Stomach (tissue), 9 donors: Measurements from ENCODE around the gene QRICH2. TPM values are rescaled to one million over a fixed set of nuclear protein-coding genes. Genes with fewer than 3 reads are reported as not detected.

Experiments
- DNase-seq, 2 donors: peaks; one replicate each; pipeline versions ENCODE4 v3.0.0 to v3.0.0-alpha.2; 2013 to 2019
- H3K27ac ChIP-seq, 5 donors: fragments of 200-600 bp in 4 of 5; sonication (generic) in 4 of 5; one replicate each; pipeline ENCODE4 v1.5.1; 2013 to 2019; ENCODE audit warnings: mild to moderate bottlenecking in 1 of 5, moderate library complexity in 1 of 5
- H3K27me3 ChIP-seq, 3 donors: fragments of 200-600 bp; sonication (generic); one replicate each; pipeline ENCODE4 v1.5.1; 2017 to 2019; ENCODE audit warnings: mixed run types in 1 of 3
- H3K36me3 ChIP-seq, 4 donors: fragments of 200-600 bp; sonication (generic); 1 replicate in 3 of 4; 2 replicates in 1 of 4; pipeline ENCODE4 v1.5.1; 2016 to 2019
- H3K4me1 ChIP-seq, 4 donors: fragments of 200-600 bp; sonication (generic); one replicate each; pipeline ENCODE4 v1.5.1; 2016 to 2019
- H3K4me3 ChIP-seq, 4 donors: fragments of 200-600 bp; sonication (generic) in 3 of 4; one replicate each; pipeline ENCODE4 v1.5.1; 2016 to 2019; ENCODE audit warnings: mild to moderate bottlenecking in 1 of 4
- H3K9me3 ChIP-seq, 4 donors: fragments of 200-600 bp; sonication (generic); one replicate each; pipeline ENCODE4 v1.5.1; 2016 to 2019
- EP300 ChIP-seq: sonication (generic); formaldehyde crosslinking; IDR thresholded peaks from one replicate; pipeline ENCODE4 v1.6.1; 2017; ENCODE audit warnings: antibody characterized with exemption
- POLR2A ChIP-seq, 4 donors: fragments of 450-650 bp; IDR thresholded peaks; one replicate each; pipeline ENCODE4 v1.6.1; 2016; ENCODE audit warnings: antibody characterized with exemption in 4 of 4, control low read depth in 2 of 4, mild to moderate bottlenecking in 1 of 4, moderate library complexity in 1 of 4
- POLR2AphosphoS5 ChIP-seq, 3 donors: sonication (generic); formaldehyde crosslinking; IDR thresholded peaks; one replicate each; pipeline ENCODE4 v1.6.1; 2016; ENCODE audit warnings: antibody characterized with exemption in 3 of 3
- WGBS, 5 donors: extraction: QIAGEN DNeasy Blood & Tissue Kit in 3 of 5; methylation state at CpG; one replicate each; pipeline versions ENCODE4 v1.1.5 to v1.1.7; 2013 to 2018; 5-methylcytosine and 5-hydroxymethylcytosine counted together
- intact Hi-C: fragments of 100-400 bp; cut with DNase I; formaldehyde crosslinking; loops from one replicate; pipeline ENCODE4 v1.15.1; 2023; ENCODE audit warnings: low total_unique reads
- polyA plus RNA-seq, 3 donors: library from polyadenylated mRNA; stranded (reverse); fragments of 200-250 nt; gene quantifications; one replicate each; pipeline ENCODE4 v1.2.3, GENCODE V29; 2013
- total RNA-seq, 5 donors: library from RNA; depleted of rRNA; stranded (reverse); fragments of >200 nt; gene quantifications; one replicate each; pipeline versions ENCODE4 v1.1.0 to v1.2.3, GENCODE V29; 2014 to 2016
- TF ChIP-seq, protein P1 (sequence below), 7 experiments: fragments of 450-650 bp in 4 of 7; fragments of 200-600 bp in 3 of 7; sonication (generic) in 3 of 7; IDR thresholded peaks; one replicate each; pipeline ENCODE4 v1.5.1; 2016 to 2019; ENCODE audit warnings: antibody characterized with exemption in 7 of 7, control low read depth in 2 of 7, mild to moderate bottlenecking in 1 of 7
- donor health status: healthy with polysubstance abuse.
- donor health status: Bipolar disorder and iron deficiency.
- donor health status: healthy.

Gene QRICH2
- total and polyA plus RNA-seq, 8 donors: 0.72 to 12.5 (median 3.9) TPM

DNA sequence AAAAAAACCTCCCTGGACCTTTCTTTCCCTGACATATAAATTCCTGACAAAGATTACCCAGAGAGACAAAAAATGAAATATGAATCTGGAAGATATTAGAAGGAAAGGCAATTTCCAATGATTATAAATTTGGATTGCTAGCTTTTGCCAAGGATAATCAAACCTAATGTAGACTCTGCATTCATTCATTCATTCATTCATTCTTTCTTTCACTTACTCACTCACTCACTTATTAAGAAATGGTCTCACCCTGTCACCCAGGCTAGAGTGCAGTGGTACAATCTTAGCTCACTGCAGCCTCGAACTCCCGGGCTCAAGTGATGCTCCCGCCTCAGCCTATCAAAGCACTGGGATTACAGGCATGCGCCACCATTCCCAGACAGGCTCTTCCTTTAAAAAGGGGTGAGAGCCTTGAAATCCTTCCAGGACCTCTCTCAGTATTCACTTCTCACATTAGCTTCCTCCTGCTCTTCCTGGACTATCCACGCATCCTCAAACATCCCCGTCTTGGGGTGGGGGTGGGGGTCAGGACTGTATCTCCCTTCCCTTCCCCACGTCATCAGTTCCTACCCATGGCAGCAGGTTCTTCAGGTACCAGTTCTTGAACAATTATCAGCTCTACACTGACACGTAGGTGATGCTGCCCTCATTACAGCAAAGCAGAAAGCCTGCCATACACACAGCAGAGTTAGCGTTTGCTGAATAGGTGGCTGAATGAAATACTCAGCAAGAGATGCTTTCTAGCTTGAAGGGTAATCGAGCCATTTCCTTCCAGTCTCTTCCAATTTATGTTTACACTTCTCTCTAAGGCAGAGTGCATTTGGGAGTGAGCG is 25.8 kb upstream of the QRICH2 start:
- 84 to 93% (median 86%) methylated on average over 11 of the region's 11 CpGs for WGBS, 5 donors
- DNase-seq: no peak
- H3K4me3 ChIP-seq: no peak overlapping the region
- no peaks in the 10 kb centered on the region for H3K27me3 ChIP-seq
- intact Hi-C loops: no loop called here
- no peaks in the 10 kb centered on the region for H3K9me3 ChIP-seq
- H3K36me3 ChIP-seq: peaks cover 11 to 38% (median 34%) of the 10 kb centered on the region in 4 donors
- no peak for TF ChIP-seq POLR2A (IDR thresholded peaks at IDR 0.05)
- no peak for TF ChIP-seq POLR2AphosphoS5 (IDR thresholded peaks at IDR 0.05)
- TF ChIP-seq, protein P1, sequence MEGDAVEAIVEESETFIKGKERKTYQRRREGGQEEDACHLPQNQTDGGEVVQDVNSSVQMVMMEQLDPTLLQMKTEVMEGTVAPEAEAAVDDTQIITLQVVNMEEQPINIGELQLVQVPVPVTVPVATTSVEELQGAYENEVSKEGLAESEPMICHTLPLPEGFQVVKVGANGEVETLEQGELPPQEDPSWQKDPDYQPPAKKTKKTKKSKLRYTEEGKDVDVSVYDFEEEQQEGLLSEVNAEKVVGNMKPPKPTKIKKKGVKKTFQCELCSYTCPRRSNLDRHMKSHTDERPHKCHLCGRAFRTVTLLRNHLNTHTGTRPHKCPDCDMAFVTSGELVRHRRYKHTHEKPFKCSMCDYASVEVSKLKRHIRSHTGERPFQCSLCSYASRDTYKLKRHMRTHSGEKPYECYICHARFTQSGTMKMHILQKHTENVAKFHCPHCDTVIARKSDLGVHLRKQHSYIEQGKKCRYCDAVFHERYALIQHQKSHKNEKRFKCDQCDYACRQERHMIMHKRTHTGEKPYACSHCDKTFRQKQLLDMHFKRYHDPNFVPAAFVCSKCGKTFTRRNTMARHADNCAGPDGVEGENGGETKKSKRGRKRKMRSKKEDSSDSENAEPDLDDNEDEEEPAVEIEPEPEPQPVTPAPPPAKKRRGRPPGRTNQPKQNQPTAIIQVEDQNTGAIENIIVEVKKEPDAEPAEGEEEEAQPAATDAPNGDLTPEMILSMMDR (IDR thresholded peaks at IDR 0.05): no peak
- TF ChIP-seq EP300: no peak
- no peak overlapping the region for H3K27ac ChIP-seq
- H3K4me1 ChIP-seq: peaks cover 0 to 6% (median 1%) of the 10 kb centered on the region in 4 donors

DNA sequence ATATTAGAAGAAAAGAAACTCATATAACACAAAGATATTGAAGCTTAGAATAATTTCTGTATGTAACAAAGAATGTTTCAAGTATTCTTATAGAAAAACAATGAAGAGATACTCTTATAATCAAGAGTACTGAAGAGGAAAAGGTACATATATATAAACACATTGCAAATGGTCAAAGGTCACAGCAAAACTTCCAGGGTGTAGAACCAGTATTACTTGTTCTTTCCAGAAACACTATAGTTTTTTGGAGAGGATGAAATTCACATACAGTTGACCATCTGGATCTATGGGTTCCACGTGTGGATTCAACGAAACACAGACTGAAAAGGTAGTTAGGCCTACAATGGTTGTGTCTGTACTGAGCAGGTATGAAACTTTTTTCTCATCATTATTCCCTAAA is 23.0 kb upstream of the QRICH2 start:
- DNase-seq: peak in 1 of 2 donors; percentile 44

DNA sequence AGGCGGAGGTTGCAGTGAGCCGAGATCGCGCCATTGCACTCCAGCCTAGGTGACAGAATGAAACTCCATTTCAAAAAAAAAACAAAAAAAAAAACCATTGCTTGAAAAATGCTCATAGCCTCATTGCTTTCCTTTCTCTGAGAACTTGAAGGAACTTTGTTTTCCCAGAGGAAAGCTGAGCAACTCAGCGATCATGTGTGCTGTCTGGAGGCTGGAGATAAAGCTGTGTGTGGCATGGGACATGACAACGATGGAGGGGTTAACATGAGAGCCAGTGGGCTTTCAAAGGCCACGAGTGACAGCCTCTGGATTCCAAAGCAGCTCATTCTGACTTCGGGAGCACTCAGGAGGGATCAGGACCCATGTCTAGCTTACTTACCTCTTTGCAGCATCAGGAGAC is 21.6 kb upstream of the QRICH2 start:
- Histone ChIP-seq H3K27ac (no peak overlapping the region), H3K27me3 (no peaks in the 10 kb centered on the region), H3K4me1 (peaks cover 0 to 6% (median 0%) of the 10 kb centered on the region in 4 donors), H3K4me3 (no peak overlapping the region), H3K36me3 (peaks cover 25 to 70% (median 65%) of the 10 kb centered on the region in 4 donors), H3K9me3 (no peaks in the 10 kb centered on the region)
- 91 to 95% (median 92%) methylated on average over 8 of the region's 8 CpGs for WGBS, 5 donors
- no peak for DNase-seq
- intact Hi-C loops: no loop called here
- no peak for TF ChIP-seq POLR2A (IDR thresholded peaks at IDR 0.05)
- TF ChIP-seq, protein P1 (IDR thresholded peaks at IDR 0.05): no peak
- TF ChIP-seq POLR2AphosphoS5 (IDR thresholded peaks at IDR 0.05): no peak
- no peak for TF ChIP-seq EP300

More for the DNA sequence above, 23.0 kb upstream of the QRICH2 start:
- H3K9me3 ChIP-seq: no peaks in the 10 kb centered on the region
- peaks cover 25 to 64% (median 60%) of the 10 kb centered on the region in 4 donors for H3K36me3 ChIP-seq
- 45 to 78% (median 68%) methylated on average over 2 of the region's 2 CpGs for WGBS, 5 donors
- H3K4me1 ChIP-seq: peaks cover 0 to 6% (median 0%) of the 10 kb centered on the region in 4 donors
- H3K27me3 ChIP-seq: no peaks in the 10 kb centered on the region
- intact Hi-C loops: no loop called here
- no peak overlapping the region for H3K27ac ChIP-seq
- no peak overlapping the region for H3K4me3 ChIP-seq
- TF ChIP-seq POLR2A (IDR thresholded peaks at IDR 0.05) (no peak), POLR2AphosphoS5 (IDR thresholded peaks at IDR 0.05) (no peak), EP300 (no peak)
- TF ChIP-seq, protein P1 (IDR thresholded peaks at IDR 0.05): no peak

DNA sequence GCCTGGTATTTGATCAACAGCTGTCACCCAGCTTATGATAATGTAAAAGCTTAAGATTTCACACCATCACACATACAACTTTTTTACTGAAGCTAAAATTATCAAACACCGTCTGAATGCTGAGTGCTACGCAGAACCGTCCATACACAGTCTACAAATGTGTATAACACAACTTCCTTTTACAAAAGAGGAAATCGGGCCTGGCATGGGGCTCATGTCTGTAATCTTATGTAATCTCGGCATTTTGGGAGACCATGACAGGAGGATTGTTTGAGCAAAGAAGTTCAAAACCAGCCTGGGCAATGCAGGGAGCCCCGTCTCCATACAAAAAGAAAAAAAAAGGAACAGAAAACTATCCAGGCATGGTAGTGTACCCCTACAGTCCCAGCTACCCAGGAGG is 19.6 kb upstream of the QRICH2 start:
- H3K9me3 ChIP-seq: no peaks in the 10 kb centered on the region
- H3K36me3 ChIP-seq: peaks cover 34 to 89% (median 84%) of the 10 kb centered on the region in 4 donors
- intact Hi-C loops: no loop called here
- peaks cover 0 to 5% (median 0%) of the 10 kb centered on the region in 4 donors for H3K4me1 ChIP-seq
- peak overlapping the region in 1 of 5 donors; percentile 20 for H3K27ac ChIP-seq
- H3K27me3 ChIP-seq: no peaks in the 10 kb centered on the region
- DNase-seq: no peak
- TF ChIP-seq, protein P1 (IDR thresholded peaks at IDR 0.05): no peak
- no peak for TF ChIP-seq POLR2AphosphoS5 (IDR thresholded peaks at IDR 0.05)
- TF ChIP-seq POLR2A (IDR thresholded peaks at IDR 0.05): no peak
- no peak for TF ChIP-seq EP300
- H3K4me3 ChIP-seq: no peak overlapping the region
- WGBS, 5 donors: 84 to 94% (median 88%) methylated on average over 6 of the region's 6 CpGs
